ENCODE data around the gene ZNF497. TPM values are rescaled to one million over a fixed set of nuclear protein-coding genes. Genes with fewer than 3 reads are reported as not detected.
A peak's percentile ranks its signal among the peaks of the same experiment; 100 is the strongest.

ZNF497 gene
- total RNA-seq, 1 donor from 2014 or later: 3.4 TPM

DNA sequence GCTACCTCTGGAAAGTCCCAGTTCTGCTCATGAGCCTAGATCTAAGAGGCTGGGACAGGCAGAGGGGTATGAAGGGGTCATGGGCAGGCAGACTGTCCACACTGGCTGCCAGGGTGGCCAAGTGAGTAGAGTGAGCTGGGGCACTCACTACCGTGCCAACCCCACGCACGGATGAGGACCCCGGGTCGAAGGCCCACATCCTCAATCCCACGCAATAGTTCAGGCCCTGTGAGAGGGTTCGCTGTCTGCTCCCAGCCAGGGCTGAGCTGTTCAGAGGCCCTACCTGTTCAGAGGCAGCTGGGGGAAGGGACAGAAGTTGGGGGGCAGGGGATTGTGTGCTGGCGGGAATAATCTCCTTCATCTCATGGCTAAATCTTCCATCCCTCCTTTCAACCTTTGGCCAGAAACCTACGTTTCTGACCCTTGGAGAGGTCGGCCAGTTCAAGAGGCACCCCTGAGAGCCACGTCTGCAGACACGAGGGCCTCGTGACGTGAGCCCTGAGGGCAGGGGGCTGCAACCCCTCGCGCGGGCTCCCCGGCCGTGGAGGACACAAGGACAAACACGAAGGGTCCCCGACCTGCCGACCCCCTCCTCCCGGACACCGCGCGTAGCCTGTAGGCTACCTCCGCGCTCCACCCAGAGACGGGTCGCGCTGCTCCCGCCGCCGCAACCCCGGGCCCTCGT lies 23.5 kb upstream of the ZNF497 start:
- intact Hi-C loops (cut with DNase I): no loop called here
- Histone ChIP-seq H3K4me3 (peak overlapping the region; percentile 76 to 91), H3K9me3 (no peaks in the 10 kb centered on the region), H3K36me3 (peaks cover 0 to 23% of the 10 kb centered on the region in 2 donors), H3K27me3 (no peaks in the 10 kb centered on the region), H3K27ac (peak overlapping the region; percentile 89), H3K4me1 (peaks cover 51% of the 10 kb centered on the region)
- no peak for DNase-seq (ENCODE audit: extremely low spot score in 2 of 2)
- TF ChIP-seq, protein P1, sequence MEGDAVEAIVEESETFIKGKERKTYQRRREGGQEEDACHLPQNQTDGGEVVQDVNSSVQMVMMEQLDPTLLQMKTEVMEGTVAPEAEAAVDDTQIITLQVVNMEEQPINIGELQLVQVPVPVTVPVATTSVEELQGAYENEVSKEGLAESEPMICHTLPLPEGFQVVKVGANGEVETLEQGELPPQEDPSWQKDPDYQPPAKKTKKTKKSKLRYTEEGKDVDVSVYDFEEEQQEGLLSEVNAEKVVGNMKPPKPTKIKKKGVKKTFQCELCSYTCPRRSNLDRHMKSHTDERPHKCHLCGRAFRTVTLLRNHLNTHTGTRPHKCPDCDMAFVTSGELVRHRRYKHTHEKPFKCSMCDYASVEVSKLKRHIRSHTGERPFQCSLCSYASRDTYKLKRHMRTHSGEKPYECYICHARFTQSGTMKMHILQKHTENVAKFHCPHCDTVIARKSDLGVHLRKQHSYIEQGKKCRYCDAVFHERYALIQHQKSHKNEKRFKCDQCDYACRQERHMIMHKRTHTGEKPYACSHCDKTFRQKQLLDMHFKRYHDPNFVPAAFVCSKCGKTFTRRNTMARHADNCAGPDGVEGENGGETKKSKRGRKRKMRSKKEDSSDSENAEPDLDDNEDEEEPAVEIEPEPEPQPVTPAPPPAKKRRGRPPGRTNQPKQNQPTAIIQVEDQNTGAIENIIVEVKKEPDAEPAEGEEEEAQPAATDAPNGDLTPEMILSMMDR (IDR thresholded peaks at IDR 0.05): no peak
- TF ChIP-seq POLR2AphosphoS5 (IDR thresholded peaks at IDR 0.05; ENCODE audit: insufficient read depth in 1 of 2, low read depth in 1 of 2): no peak
- no peak for TF ChIP-seq POLR2A (IDR thresholded peaks at IDR 0.05)

DNA sequence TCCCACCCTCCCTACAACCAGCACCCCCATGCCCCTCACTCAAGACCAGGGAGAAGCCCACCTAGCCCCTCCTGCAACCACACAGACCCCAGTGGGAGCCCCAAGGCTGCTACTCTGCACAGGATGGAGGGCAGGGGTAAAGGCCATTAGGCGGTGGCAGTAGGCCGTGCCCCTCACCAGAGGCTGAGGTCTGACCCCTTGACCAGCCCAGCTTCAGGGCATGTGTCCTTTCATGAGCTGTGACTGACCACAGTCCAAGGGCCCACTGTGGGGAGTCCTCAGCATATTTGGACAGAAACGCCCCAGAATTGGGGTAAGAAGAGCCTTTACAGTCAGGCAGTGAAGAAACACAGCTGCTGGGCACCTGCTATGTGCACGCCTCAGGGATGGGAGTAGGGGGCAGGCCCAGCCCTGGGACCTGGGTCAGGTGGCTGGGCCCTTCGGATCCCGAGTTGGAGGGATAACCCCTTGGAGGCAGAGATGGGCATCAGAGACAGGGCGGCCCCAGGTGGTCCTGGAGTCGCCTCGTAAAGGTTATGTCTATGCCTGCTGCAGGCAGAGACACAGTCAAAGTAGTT lies 22.9 kb upstream of the ZNF497 start:
- peaks cover 45% of the 10 kb centered on the region for H3K4me1 ChIP-seq
- no peaks in the 10 kb centered on the region for H3K9me3 ChIP-seq
- no peak for DNase-seq (ENCODE audit: extremely low spot score in 2 of 2)
- no peak for TF ChIP-seq POLR2A (IDR thresholded peaks at IDR 0.05)
- intact Hi-C loops (cut with DNase I): no loop called here
- H3K27ac ChIP-seq: peak overlapping the region; percentile 89
- H3K27me3 ChIP-seq: no peaks in the 10 kb centered on the region
- H3K36me3 ChIP-seq: peaks cover 0 to 16% of the 10 kb centered on the region in 2 donors
- peak overlapping the region; percentile 76 to 91 for H3K4me3 ChIP-seq

DNA sequence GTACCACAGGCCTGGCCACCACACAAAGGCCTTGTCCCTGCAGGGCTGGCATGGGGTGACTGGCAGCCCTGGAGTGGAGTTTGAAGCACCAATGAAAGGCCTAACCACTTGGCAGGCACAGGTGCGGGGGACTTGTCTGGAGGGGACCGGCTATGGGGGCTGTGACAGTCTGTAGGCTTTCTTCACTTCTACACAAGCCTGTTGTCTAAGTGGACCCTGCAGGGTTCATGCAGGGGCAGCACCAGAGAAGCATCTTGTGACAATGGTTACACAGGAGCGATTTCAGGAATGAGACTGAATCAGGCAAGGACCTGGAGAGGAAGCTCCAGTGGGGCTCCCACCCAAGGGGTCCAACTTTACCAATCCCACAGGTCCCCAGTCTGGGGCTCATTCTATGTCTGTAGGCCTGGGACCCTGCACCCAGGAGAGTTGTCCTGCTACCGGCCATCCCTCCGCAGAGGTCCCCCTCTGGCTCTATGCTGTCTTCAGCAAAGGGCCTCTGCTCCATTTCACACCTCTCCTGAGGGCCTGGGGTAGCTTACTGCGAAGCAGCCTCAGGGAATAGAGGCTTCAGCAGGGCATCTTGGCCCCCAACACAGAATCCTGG lies 20.5 kb upstream of the ZNF497 start:
- Histone ChIP-seq H3K4me3 (no peak overlapping the region), H3K9me3 (no peaks in the 10 kb centered on the region), H3K27me3 (no peaks in the 10 kb centered on the region), H3K4me1 (peaks cover 45% of the 10 kb centered on the region), H3K36me3 (peaks cover 0 to under 1% of the 10 kb centered on the region in 2 donors), H3K27ac (no peak overlapping the region)
- TF ChIP-seq POLR2AphosphoS5 (IDR thresholded peaks at IDR 0.05; ENCODE audit: insufficient read depth in 1 of 2, low read depth in 1 of 2) (no peak), POLR2A (IDR thresholded peaks at IDR 0.05) (no peak)
- TF ChIP-seq, protein P1 (IDR thresholded peaks at IDR 0.05): no peak
- no peak for DNase-seq (ENCODE audit: extremely low spot score in 2 of 2)
- intact Hi-C loops (cut with DNase I): loop anchor here (5.0 kb wide), 1 partner anchor 84 kb away; the partner anchor contains the start of gene ZNF324

DNA sequence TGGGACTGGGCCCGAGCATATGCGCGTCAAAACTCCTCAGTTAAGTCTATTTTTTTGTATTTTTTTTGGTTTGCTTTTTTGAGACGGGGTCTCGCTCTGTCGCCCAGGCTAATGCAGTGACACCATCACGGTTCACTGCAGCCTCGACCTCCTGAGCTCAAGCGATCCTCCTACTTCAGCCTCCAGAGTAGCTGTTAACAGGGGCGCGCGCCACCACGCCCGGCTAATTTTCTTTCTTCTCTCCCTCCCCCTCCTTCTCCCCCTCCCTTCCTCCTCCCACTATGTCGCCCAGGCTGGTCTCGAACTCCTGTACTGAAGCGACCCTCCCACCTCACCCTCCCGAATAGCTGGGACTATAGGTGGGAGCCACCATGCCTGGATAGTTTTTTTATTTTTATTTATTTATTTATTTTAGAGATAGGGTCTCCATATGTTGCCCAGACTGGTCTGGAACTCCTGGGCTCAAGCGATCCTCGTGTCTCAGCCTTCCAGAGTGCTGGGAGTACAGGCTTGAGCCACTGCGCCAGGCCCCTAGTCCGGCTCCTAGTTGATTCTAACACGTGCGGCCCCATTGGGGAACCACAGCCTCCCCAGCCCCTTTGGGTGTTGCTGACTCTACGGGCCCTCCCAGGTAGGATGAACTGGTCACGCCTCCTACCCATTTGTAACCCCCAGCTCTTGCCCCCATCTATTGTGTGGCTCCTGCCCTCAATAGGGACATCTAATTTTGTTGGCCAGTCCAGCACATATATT lies 19.1 kb upstream of the ZNF497 start:
- TF ChIP-seq POLR2AphosphoS5 (IDR thresholded peaks at IDR 0.05; ENCODE audit: insufficient read depth in 1 of 2, low read depth in 1 of 2) (no peak), POLR2A (IDR thresholded peaks at IDR 0.05) (no peak)
- TF ChIP-seq, protein P1 (IDR thresholded peaks at IDR 0.05): no peak
- H3K27me3 ChIP-seq: no peaks in the 10 kb centered on the region

More for the DNA sequence above, 19.1 kb upstream of the ZNF497 start:
- Histone ChIP-seq H3K4me1 (peaks cover 37% of the 10 kb centered on the region), H3K9me3 (no peaks in the 10 kb centered on the region), H3K36me3 (no peaks in the 10 kb centered on the region), H3K4me3 (peak overlapping the region; percentile 69 to 72), H3K27ac (peak overlapping the region; percentile 90)
- no peak for DNase-seq (ENCODE audit: extremely low spot score in 2 of 2)
- intact Hi-C loops (cut with DNase I): loop anchor here (5.0 kb wide), 1 partner anchor 86 kb away; the partner anchor contains the start of gene ZNF324
